ENCODE data around the gene SLX4IP.

GRCh38 chr20:10408108-10408813 lies 26.8 kb upstream of the SLX4IP start:
- TF ChIP-seq, protein P1, sequence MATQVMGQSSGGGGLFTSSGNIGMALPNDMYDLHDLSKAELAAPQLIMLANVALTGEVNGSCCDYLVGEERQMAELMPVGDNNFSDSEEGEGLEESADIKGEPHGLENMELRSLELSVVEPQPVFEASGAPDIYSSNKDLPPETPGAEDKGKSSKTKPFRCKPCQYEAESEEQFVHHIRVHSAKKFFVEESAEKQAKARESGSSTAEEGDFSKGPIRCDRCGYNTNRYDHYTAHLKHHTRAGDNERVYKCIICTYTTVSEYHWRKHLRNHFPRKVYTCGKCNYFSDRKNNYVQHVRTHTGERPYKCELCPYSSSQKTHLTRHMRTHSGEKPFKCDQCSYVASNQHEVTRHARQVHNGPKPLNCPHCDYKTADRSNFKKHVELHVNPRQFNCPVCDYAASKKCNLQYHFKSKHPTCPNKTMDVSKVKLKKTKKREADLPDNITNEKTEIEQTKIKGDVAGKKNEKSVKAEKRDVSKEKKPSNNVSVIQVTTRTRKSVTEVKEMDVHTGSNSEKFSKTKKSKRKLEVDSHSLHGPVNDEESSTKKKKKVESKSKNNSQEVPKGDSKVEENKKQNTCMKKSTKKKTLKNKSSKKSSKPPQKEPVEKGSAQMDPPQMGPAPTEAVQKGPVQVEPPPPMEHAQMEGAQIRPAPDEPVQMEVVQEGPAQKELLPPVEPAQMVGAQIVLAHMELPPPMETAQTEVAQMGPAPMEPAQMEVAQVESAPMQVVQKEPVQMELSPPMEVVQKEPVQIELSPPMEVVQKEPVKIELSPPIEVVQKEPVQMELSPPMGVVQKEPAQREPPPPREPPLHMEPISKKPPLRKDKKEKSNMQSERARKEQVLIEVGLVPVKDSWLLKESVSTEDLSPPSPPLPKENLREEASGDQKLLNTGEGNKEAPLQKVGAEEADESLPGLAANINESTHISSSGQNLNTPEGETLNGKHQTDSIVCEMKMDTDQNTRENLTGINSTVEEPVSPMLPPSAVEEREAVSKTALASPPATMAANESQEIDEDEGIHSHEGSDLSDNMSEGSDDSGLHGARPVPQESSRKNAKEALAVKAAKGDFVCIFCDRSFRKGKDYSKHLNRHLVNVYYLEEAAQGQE (IDR thresholded peaks at IDR 0.05; ENCODE audit: insufficient read depth in 1 of 2, low read depth in 2 of 2, low read length in 2 of 2): no peak
- TF ChIP-seq POLR2AphosphoS5 (IDR thresholded peaks at IDR 0.05; ENCODE audit: low read depth, low read length): no peak
- no peak for TF ChIP-seq SIN3A (IDR thresholded peaks at IDR 0.05; ENCODE audit: borderline replicate concordance, insufficient read depth, low read length)
- no peak for TF ChIP-seq TAF1 (IDR thresholded peaks at IDR 0.05; ENCODE audit: borderline replicate concordance, insufficient read depth, low read length)

Data from PFSK-1 (cell line).